ENCODE results near the gene TSPEAR.

The TSPEAR gene

DNA sequence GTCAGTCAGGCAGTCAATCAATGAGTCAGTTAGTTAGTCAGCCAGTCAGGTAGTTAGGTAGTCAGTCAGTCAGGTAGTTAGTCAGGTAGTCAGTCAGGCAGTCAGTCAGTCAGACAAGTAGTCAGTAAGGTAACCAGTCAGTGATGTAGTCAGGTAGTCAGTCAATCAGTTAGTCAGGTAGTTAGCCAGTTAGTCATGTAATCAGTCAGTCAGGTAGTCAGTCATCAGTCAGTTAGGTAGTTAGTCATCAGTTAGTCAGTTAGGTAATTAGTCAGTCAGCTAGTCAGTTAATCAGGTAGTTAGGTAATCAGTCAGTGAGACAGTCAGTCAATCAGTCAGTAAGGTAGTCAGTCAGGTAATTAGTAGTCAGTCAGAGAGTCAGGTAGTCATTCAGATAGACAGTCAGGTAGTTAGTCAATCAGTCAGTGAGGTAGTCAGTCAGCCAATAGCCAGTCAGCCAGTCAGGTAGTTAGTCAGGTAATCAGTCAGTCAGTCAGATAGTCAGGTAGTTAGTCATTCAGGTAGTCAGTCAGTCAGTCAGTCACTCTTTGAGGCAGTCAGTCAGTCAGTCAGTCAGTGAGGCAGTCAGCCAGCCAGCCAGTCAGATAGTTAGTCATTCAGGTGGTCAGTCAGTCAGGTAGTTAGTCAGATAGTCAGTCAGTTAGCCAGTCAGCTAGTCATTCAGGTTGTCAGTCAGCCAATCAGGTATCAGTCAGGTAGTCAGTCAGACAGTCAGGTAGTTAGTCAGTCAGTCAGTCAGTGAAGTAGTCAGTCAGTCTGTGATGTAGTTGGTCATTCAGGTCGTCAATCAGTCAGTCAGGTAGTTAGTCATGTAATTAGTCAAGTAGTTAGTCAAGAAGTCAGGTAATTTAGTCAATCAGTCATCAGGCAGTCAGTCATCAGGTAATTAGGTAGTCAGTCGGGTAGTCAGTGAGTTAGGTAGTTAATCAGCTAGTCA, 186.7 kb downstream of the TSPEAR start:
- DNase-seq: no peak

DNA sequence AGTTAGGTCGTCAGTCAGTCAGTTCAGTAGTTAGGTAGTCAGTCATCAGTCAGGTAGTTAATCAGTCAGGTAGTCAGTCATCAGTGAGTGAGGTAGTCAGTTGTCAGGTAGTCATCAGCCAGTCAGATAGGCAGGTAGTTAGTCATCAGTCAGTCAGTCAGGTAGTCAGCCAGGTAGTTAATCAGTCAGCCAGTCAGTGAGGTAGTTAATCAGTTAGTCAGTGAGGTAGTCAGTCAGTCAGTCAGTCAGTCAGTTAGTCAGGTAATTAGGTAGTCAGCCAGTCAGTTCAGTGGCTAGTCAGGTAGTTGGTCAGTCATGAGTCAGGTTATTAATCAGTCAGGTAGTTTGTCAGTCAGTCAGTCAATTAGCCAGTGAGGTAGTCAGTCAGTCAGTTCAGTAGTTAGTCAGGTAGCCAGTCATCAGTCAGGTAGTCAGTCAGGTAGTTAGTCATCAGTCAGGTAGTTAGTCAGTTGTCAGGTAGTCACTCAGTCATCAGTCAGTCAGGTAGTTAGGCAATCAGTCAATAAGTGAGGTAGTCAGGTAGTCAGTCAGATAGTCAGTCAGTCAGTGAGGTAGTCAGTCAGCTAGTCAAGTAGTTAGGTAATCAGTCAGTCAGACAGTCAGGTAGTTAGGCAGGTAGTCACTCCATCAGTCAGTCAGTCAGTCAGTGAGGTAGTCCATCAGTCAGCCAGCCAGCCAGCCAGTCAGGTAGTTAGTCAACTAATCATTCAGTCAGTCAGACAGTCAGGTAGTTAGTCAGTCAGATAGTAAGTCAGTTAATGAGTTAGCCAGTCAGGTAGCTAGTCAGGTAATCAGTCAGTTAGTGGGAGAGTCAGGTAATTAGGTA, 187.6 kb downstream of the TSPEAR start:
- no peak for DNase-seq

DNA sequence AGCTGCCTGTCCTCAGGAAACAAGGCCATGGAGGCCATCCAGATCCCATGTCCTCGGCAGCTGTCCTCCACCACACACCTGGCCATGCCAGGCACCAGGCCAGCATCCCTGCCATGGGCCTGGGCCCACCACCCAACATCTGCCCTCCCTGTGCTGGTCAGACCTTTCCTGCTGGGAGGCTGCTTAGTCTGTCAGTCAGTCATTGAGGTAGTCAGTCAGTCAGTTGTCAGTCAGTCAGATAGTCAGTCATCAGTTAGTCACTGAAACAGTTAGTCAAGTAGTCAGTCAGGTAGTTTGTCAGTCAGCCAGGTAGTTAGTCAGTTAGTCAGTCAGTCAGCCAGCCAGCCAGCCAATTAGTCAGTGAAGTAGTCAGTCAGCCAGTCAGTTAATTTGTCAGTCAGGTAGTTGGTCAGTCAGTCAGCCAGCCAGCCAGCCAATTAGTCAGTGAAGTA, 188.6 kb downstream of the TSPEAR start:
- no peak for DNase-seq

DNA sequence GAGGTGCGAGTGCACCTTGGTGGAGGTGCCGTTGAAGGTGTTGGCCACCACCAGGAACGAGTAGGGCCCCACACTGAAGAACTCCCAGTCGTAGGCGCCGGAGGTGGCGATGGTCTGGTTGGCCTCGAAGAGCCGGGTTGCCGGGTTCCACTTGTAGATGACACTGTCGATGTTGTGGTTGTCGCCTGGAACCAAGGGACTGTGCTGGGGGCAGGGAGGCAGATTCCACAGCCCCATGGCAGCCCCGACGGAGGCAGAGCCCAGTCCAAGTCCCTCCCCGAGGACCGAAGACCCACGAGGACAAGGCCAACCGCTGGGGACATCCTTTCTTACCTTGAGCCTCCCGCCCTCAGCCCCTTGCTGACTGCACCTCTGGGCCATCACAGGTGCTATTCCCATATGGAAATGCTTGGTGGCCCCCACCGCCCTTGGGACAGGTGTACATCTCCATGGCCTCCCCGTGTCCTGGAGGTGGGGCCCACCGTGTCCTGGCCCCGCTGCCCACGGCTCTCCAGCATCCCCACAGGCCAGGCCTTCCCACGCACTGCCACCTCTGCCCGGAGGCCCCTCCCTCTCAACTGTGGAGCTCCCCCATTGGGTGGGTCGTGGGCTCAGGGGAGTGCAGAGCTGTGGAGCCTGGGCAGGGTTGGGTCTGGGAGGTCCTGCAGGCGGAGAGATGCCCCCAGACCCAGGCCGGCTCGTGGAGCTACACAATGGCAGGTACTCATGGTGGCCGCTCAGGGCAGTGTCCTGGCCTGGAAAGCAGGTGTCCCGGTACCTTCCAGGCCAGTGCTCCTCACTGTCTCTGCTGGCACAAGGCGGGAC, 189.2 kb downstream of the TSPEAR start:
- DNase-seq: no peak

DNA sequence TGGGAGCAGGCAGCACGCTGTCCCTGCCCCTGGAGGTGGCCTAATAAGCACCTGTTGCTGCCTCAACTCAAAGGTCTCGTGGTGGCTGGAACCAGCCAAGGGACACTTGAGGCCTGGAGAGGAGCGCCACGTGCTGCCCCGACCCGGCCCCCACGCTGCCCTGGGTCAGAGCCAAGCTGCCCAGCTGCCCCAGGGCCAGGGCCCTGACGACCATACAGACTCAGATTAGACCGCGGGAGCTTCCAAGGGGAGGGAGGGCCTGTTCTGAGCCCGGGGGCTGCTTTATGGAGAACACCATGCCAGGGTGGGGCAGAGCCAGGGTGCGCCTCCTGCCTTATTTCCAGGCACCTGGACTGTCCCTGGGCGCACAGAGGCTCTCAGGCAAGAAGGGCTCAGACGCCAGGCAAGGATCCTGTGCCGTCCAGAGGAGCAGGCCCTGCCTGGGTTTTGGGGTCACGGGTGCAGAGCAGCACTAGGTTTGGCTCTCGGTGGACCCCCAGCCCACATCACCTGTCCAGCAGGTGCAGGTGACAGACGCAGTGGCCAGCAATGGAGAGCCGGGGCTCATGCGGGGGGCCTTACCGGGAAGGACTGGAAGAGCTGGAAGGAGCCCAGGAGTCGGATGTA, 190.0 kb downstream of the TSPEAR start:
- no peak for DNase-seq

DNA sequence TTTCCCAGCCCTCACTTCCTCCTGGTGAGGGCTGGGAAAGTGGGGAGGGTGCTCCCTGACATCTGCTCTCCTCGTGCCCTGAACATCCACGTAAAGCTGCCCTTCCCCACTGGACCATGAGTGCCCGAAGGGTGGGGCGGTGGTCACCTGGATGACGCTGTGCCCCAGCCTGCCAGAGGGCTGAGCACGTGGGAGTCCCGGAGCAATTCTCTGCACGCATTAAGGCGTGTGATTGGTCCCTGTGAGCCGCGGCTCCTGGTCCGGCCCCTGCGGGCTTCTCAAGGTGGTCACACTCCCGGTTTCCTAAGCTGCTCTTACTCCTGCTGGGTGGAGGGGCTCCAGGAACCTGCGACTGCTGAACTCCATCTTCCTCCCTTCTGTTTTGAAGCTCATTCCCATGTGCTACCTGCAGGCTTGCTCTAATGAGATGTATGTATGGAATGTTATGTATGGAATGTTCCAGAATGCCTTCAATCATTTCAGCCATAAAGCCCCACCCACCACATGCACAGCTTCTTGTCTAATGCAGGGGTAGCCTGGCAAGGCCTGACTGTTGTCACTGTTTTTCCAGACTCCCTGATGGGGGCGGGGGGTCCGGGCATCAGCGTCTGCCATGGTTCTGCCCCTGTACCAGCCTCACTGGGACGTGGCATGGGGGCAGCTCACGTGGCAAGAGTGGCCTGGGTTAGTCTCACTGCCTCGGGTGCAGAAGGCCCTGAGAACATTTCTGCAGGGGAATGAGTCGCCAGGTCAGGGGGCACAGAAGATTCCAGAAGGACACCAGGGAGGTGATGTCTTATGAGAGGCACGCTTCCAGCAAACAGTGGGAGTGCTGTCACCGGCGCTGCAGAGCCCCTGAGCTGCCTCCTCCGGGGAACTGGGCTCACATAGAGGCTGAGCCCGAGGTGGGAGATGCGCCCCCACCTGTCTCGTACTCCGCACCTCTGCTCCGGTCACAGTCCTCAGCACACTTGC, 190.8 kb downstream of the TSPEAR start:
- no peak for DNase-seq

DNA sequence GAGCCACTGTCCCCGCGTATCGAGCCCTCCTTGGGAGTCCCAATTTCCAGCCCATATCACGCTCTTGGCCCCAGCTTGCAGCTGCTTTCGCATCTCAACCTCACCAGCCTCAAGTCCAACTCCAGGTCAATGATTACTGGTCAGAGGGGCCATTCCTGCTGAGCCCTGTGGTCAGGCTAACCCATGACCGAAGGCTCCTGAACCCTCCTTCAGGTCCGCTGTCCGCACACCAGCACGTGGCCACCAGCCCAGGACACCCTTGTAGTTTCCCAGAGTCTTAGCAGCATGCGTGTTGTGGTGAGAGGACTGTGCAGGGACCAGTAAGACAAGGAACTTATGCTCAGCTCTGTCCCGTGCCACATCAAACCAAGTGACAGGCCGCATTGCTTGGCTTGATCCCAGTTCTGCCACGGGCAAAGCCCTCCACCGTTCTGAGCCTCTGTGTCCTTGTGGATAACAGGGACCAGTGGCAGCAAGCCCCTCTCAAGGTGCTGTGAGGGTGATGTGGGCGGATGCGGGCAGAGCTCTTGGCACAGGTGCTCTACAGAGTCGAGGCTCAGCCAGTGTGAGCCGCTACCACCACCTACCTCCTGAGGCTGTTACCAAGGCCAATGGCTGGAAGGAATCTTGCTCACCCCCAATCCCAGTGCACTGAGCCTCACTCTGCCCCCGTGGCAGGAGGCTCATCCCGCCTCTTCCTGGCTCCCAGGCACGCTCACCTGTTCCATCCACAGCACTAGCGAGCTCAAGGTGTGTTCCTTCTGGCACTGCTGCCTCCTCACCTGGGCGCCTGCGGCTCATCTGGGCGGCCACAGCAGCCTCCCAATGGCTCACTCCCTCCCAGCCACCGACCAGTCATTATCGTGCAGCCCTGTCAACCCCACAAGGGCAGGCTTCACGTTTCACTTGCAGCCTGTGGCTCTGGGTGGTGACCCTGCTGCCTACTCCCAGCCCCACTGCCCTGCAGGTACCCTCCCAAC, 191.7 kb downstream of the TSPEAR start:
- no peak for DNase-seq

DNA sequence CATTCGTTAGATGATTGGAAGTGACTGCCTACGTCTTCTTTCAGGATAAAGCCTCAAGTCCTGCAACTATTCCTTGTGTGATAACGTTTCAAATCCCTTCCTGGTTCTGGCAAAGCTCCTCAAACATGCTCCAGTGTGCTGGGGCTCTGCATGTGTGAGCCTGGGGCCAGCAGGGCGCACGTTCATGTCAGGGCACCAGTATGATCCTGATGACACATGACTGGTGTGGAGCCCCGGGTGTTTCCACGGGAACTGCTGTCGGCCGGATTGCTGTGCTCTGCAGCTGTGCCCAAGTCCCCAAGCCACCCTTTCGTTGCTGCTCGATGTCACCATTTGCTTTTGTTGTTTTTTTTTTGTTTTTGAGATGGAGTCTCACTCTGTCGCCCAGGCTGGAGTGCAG, 192.7 kb downstream of the TSPEAR start:
- no peak for DNase-seq

DNA sequence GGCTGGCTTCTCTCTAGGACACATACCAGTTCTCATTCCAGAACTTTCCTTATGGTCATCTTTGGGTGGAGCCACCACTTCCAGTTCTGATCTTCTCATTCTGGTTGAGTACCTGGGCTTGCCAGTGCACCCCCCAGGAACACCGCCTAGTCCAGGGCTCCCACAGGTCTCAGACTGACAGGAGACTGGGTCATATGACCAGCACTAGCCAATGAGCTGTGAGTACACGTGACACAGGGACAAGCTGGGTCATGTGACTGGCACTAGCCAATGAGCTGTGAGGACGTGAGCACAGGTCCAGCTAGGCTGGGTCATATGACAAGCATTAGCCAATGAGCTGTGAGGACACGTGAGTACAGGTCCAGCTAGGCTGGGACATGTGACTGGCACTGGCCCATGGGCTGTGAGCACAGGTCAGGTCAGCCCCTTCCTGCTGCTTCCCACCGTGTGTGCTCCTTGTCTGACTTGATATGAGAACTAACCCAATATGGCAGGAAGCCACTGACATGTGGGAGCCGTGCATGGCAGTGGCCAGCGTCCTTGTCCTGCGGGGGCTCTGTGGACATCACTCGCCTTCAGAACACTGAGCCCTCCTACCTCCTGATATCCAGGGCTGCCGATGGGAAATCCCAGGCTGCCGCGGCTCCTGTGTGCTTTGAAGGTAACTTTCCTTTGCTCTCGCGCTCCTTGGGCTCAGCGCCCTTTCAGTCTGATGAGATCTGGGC, 194.0 kb downstream of the TSPEAR start:
- DNase-seq: peak; percentile 99

DNA sequence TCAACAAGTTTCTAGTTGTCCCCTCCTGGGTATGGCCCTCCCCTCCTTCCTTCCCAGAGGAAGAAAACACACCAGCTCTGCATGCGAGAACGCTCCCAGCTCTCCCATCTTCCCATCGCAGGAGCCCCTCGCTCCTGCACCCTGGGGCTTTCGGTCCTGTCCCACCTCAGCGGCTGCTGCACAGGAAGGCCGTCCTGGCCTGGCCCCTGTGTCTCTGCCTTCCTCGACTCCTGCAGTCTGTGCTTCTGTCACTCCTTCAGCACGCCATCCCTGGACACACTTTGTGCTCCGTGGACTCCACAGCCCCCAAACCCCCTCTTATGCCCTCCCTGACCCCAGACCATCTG, 194.6 kb downstream of the TSPEAR start:
- DNase-seq: no peak

DNA sequence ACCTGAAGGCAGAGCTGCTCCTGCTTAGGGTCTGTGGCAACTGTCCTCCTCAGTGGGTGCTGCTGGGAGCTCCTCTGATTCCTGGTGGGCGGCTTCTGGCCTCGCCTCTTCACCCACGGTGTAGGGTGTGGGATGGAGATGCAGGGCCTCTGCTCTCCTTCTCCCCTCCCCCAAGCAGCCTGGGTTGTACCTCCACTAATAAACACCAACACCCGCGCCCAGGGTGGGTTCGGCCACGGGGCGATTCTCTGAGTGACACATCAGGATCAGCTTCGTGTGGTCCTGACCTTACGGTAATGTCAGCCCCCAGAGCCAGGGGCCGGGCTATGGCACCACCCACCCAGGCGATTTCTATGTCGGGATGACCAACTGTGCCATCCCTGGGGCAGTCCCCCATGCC, 195.0 kb downstream of the TSPEAR start:
- DNase-seq: no peak

DNA sequence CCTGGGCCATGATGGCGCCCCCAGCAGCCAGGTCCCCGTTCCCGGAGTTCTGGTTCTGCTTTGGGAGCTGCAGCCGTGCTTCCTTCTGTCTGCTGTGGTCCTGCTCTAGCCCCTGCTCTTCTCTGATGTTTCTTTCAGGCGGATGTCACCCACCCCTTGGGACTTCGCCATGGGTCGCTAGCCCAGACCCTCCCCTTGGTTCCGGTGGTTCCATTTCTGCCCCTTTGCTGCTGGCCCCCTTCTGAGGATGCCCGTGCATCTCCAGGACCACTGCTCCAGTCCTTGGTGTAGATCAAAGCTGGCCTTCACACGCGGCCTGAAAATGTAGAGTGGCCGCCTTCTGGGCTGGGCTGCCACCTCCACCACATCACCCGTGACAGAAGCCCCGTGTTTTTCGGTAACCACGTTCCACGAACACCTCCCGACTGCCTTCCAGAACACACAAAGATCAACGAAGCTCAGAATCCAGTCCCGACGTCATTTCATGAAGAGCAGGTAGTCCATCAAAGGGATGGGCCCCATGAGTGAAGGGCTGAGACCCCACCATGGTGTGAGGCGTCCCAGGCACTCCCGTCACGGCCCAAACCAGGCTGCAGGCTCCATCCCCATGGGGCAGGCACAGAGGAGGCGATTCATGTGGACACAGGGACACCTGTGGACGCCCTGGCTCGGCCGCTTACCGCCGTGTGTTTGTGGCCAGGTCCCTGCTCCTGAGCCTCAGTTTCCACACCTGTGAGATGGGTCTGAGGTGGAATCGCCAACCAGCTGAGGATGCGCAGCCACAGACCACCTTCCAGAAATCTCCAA, 195.8 kb downstream of the TSPEAR start:
- DNase-seq: no peak

DNA sequence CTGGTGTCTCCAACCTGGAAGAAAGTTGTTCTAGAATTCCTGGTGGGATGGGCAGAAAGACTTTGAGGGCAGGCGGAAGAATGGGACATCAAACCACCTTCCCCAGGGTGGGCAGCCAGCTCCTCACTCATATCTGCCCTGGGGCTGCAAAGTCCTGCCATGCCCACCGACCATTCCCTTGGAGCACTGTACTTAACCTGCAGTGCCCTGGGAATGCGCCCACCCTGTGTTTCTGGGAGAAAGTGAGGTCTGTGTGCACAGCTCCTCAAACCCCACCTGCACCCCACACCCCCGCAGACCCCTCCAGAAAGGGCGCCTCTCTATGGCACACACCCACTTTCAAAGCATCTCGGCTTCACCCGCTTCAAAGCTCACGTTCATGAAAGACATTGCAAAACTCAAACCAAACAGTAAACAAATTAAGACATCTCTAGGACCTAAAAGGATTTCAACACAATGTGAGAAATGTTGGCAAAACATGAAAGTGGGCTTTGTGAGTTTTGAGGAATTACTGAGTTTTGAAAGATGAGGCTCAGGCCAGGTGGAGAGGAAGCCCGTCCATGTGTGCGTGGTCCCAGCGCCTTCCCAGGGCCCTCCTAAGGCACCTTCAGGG, 196.5 kb downstream of the TSPEAR start:
- no peak for DNase-seq

DNA sequence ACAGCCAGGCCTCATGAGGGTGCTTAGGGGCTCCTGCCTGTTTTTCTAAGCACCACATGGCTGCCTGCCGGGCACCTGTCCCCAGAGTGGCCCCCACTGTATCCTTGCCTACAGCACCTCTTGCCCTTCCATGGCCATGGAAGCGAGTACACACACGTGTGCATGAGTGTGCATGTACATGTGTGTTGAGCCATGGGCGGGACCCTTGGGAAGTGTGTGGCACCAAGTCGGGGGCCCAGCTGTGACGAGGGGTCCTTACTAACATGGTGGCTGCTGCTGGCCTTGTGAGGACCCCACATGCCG, 197.2 kb downstream of the TSPEAR start:
- DNase-seq: no peak

DNA sequence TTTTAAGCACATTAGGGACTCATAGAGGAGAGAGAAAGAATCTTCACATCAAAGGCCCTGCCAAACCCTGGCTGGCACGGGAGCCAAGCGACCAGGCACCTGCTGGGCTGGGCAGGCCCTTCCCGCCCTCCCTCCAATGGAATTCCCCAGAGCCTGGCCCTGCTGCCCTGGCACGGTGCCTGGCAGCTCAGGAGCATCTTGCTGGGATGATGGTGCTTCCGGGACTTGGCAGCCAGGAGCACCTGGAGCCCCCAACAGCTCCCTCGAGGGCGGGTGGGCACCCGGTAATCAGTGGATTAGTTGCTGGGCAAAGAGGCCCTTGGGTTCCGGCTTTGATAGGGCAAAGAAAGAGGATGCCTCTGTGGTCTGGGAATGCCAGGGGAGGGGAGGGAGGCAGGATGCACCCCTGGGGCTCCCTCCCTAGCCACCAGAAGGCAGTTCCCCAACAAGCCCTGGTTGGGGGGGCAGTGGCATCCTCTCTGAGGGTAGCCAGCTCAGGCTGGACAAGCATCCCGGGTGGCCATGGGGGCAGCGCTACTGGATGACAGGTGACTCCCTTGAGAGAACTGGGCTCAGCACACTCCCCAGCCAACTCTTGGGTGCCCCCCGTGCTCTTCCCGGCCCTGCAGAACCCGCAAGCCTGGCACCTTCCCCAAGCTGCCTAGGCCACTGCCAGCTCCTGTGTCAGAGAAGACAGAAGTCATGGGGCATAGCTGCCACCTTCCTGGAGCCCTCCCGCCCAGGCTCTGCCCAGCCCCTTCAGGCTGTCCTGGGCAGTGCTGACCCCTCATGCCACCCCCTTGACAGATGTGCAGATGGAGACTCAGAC, 197.8 kb downstream of the TSPEAR start:
- no peak for DNase-seq

DNA sequence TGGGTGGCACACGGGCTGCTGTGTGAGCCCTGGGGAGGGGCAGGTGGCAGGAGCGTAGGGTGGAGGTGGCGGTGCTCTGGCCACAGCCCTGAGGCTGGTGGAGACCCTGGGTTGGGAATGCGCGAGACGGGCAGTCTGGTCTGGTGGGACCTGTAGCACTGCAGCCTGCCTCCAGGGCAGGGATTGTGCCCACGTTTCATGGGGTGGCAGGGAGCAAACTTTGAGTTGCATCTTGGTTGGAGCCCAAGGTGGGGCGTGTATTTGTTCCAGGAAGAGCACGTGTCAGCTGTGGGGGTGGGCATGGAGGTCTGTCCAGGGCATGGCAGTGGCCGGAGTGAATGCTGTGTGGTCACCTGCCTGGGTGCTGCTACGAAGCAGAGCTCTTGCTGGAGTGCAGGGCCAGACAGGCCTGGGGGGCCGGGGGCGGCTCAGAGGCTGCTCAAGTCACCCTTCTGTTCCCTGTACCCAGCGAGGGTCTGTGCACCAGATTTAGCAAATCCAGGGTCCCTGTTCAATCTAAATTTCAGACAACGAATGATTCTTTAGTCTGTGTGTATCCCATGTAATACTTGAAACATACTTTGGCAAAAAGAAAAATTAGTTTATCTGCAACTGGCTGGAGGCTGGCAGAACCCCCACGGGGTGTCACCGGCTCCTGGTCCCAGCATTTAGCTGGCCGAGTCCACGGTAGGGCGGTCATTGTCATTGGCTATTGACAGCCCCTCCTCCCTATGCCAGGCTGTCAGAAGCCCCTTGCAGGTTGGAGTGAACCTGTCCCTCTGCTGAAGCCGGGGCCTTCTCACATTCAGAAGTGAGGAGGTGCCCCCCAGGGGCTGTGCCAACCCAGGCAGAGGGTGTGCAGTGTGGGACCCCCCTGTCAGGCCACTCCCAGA, 198.6 kb downstream of the TSPEAR start:
- no peak for DNase-seq

Measured in NCI-H82 (cell line).